Endothelial cell of umbilical vein (primary cell): ENCODE results near the gene SDK2. TPM values are rescaled to one million over a fixed set of nuclear protein-coding genes. Genes with fewer than 3 reads are reported as not detected.

Experiments used
- BruUV-seq: library from RNA; stranded (reverse); fragments of 400-500 nt; replicated peaks from 2 replicates; lab custom pipeline; 2021; lab: Mats Ljungman, UMichigan
- CTCF ChIA-PET: fragments of 300-600, 350-600 bp; sonication (Branson Sonifier 250); formaldehyde crosslinking; loops from one replicate; lab custom pipeline; 2021; ENCODE audit warnings: antibody characterized with exemption, inconsistent platforms; lab: Charles Lee
- POLR2A ChIA-PET: fragments of 300-600, 350-600 bp; sonication (Branson Sonifier 250); formaldehyde crosslinking; loops from one replicate; lab custom pipeline; 2021; ENCODE audit warnings: antibody characterized with exemption, inconsistent platforms; lab: Charles Lee
- DNase-seq: peaks from one replicate; pipeline ENCODE4 v3.0.0-alpha.2; 2011; ENCODE audit warnings: low read depth, low spot score
- FAIRE-seq: peaks from 2 replicates; lab custom pipeline; 2011; peaks lifted over from hg19 to GRCh38; lab: Jason Lieb, UNC
- H2AFZ ChIP-seq: 2 replicates; pipeline ENCODE4 v1.6.0; 2012; ENCODE audit warnings: low read depth, low read length, control low read depth, inconsistent platforms
- H3K27ac ChIP-seq: 2 replicates; pipeline ENCODE4 v1.5.1; 2011; ENCODE audit warnings: low read depth, mild to moderate bottlenecking, control low read depth, low read length, moderate library complexity; ENCODE audit not compliant: insufficient read depth
- H3K27me3 ChIP-seq, 2 experiments: 2 replicates each; pipeline versions ENCODE4 v1.6.0 to v1.6.1; 2011; ENCODE audit warnings: low read length in 2 of 2, mixed read lengths in 1 of 2; ENCODE audit not compliant: control insufficient read depth in 2 of 2, insufficient read depth in 2 of 2
- H3K36me3 ChIP-seq, 2 experiments: 2 replicates in 1 of 2; 3 replicates in 1 of 2; pipeline ENCODE4 v1.5.1; 2011; ENCODE audit warnings: low read length in 2 of 2, mild to moderate bottlenecking in 1 of 2, moderate library complexity in 1 of 2; ENCODE audit not compliant: control insufficient read depth in 2 of 2, insufficient read depth in 2 of 2; ENCODE audit errors: extremely low read depth in 1 of 2
- H3K4me1 ChIP-seq: 3 replicates; pipeline ENCODE4 v1.5.1; 2011; ENCODE audit warnings: mild to moderate bottlenecking, low read length; ENCODE audit not compliant: control insufficient read depth, insufficient read depth; ENCODE audit errors: extremely low read depth
- H3K4me2 ChIP-seq: 2 replicates; pipeline ENCODE4 v1.6.1; 2011; ENCODE audit warnings: low read length, control low read depth, mixed read lengths; ENCODE audit not compliant: insufficient read depth
- H3K4me3 ChIP-seq, 3 experiments: fragments of 200-600 bp in 1 of 3; sonication (generic), shearing (Covaris generic) in 1 of 3; replicated peaks in 1 of 3; 2 replicates each; pipeline ENCODE4 v1.5.1; 2011 to 2016; ENCODE audit warnings: control low read depth in 3 of 3, low read length in 3 of 3, mild to moderate bottlenecking in 2 of 3, inconsistent platforms in 1 of 3, low read depth in 1 of 3, moderate library complexity in 1 of 3; ENCODE audit not compliant: insufficient read depth in 1 of 3
- H3K79me2 ChIP-seq: 2 replicates; pipeline ENCODE4 v1.6.0; 2012; ENCODE audit warnings: low read length, inconsistent platforms; ENCODE audit not compliant: control insufficient read depth, insufficient read depth
- H3K9ac ChIP-seq: replicated peaks from 2 replicates; pipeline ENCODE3; 2011; ENCODE audit warnings: low read length, control low read depth; ENCODE audit not compliant: insufficient read depth; ENCODE audit errors: extremely low read depth
- H3K9me1 ChIP-seq: replicated peaks from 3 replicates; pipeline ENCODE4 v1.6.0; 2011; ENCODE audit warnings: mild to moderate bottlenecking, low read length; ENCODE audit not compliant: control insufficient read depth, insufficient read depth; ENCODE audit errors: extremely low read depth
- H3K9me3 ChIP-seq: replicated peaks from 2 replicates; pipeline ENCODE4 v1.5.1; 2012; ENCODE audit warnings: low read length, inconsistent platforms; ENCODE audit not compliant: control insufficient read depth, insufficient read depth
- H4K20me1 ChIP-seq: replicated peaks from 2 replicates; pipeline ENCODE3; 2011; ENCODE audit warnings: mild to moderate bottlenecking, low read length; ENCODE audit not compliant: control insufficient read depth, insufficient read depth; ENCODE audit errors: extremely low read depth
- EZH2 ChIP-seq: IDR thresholded peaks from 2 replicates; pipeline ENCODE4 v1.6.1; 2012; ENCODE audit warnings: borderline replicate concordance, low read depth, mild to moderate bottlenecking, moderate library complexity, low read length, inconsistent platforms; ENCODE audit not compliant: severe bottlenecking
- FOS ChIP-seq: IDR thresholded peaks from 2 replicates; pipeline ENCODE4 v1.6.1; 2011; ENCODE audit warnings: mild to moderate bottlenecking, low read length, moderate library complexity, borderline replicate concordance; ENCODE audit not compliant: insufficient read depth
- GATA2 ChIP-seq: IDR thresholded peaks from 2 replicates; pipeline ENCODE4 v1.7.0; 2011; ENCODE audit warnings: low read depth, mild to moderate bottlenecking, moderate library complexity, mixed read lengths, low read length; ENCODE audit not compliant: insufficient read length, insufficient read depth
- JUN ChIP-seq: IDR thresholded peaks from 2 replicates; pipeline ENCODE4 v1.6.1; 2011; ENCODE audit warnings: borderline replicate concordance, low read depth; ENCODE audit not compliant: insufficient read length, insufficient read depth
- MYC ChIP-seq: IDR thresholded peaks from one replicate; pipeline ENCODE4 v1.6.1; 2011; ENCODE audit warnings: mild to moderate bottlenecking, low read depth, low read length
- POLR2A ChIP-seq: IDR thresholded peaks from 2 replicates; pipeline ENCODE4 v1.6.1; 2012; ENCODE audit warnings: low read depth, mild to moderate bottlenecking, control low read depth, low read length
- POLR2AphosphoS5 ChIP-seq: IDR thresholded peaks from 2 replicates; pipeline ENCODE4 v1.6.1; 2012; ENCODE audit warnings: low read depth, mild to moderate bottlenecking, control low read depth, low read length, moderate library complexity; ENCODE audit not compliant: insufficient read depth
- dilution Hi-C: fragments of 300-500 bp; cut with MboI; formaldehyde crosslinking; loops from one replicate; pipeline ENCODE4 v1.15.0; 2019; ENCODE audit warnings: low sequenced_read_pairs; ENCODE audit not compliant: extremely low pct_ligation_motif_present
- intact Hi-C: fragments of 100-400 bp; cut with micrococcal nuclease; formaldehyde crosslinking; loops from one replicate; pipeline ENCODE4 v1.10.0; 2022
- polyA plus RNA-seq, 4 experiments: library from polyadenylated mRNA; depleted of rRNA in 3 of 4; stranded (reverse) in 3 of 4; unstranded in 1 of 4; fragments of >200 nt; gene quantifications; 2 replicates each; pipeline versions ENCODE4 v1.2.1 to v1.2.3, GENCODE V29; 2011 to 2012; ENCODE audit warnings: missing spikeins in 1 of 4
- total RNA-seq: library from RNA; stranded (reverse); gene quantifications from 2 replicates; pipeline ENCODE4 v1.2.3, GENCODE V29; 2021
- TF ChIP-seq, protein P1 (sequence below), 2 donors: IDR thresholded peaks; 1 replicate in 1 of 2; 2 replicates in 1 of 2; pipeline ENCODE4 v1.5.1; 2011; ENCODE audit warnings: low read length in 2 of 2, mild to moderate bottlenecking in 2 of 2, moderate library complexity in 2 of 2, control low read depth in 1 of 2, inconsistent platforms in 1 of 2, low read depth in 1 of 2; ENCODE audit not compliant: insufficient read depth in 1 of 2; ENCODE audit errors: extremely low read depth in 1 of 2
- TF ChIP-seq, protein P2 (sequence below): IDR thresholded peaks from 2 replicates; pipeline ENCODE4 v1.6.1; 2011; ENCODE audit not compliant: insufficient read depth, insufficient read length

Gene SDK2
- total and polyA plus RNA-seq, 2 donors (not counting 3 experiments of a cell fraction or from before 2014, with no cell fraction given) = not detected

DNA sequence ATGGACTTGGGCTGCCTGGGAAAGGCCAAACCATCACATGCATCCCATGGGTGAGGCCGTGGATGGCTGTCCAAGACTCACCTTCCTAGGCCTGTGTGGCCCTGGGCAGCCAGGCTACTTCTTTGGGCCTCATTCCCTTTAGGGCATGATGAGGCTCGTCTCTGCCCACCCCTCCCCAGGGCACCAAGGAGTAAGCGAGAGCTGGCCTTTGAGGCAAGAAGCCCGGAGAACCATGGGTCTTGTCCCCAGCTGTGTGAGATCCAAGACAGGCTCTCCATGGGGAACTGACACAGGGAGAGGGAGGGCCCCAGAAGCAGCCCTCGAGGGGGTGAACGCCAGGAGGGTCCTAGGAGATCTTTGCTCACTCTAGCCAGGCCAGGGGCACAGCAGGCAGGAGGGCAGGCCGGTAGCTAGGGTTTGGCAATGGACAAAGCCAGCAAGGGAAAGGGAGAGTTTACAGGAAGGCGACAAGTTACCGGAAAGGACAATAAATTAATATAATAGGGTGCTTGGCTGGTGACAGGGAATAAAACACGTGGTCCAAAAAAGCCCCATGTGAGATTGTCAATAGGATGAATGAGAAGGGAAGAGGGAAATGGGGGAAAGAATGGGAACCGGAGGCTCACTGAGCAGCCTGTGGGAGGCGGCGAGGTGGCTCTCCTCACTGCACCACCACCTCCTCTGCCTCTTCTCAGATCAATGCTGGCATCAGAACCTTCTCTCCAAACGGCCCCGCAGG lies 119.1 kb downstream of the SDK2 start:
- Histone ChIP-seq H3K27ac (no peak overlapping the region), H3K79me2 (no peaks in the 10 kb centered on the region), H3K4me1 (no peaks in the 10 kb centered on the region), H3K36me3 (no peaks in the 10 kb centered on the region), H3K9me3 (no peaks in the 10 kb centered on the region), H3K4me3 (no peak overlapping the region), H3K27me3 (no peaks in the 10 kb centered on the region), H2AFZ (no peak overlapping the region), H3K9ac (no peak overlapping the region), H3K4me2 (no peak overlapping the region), H3K9me1 (no peaks in the 10 kb centered on the region), H4K20me1 (no peaks in the 10 kb centered on the region)
- TF ChIP-seq FOS = no peak
- TF ChIP-seq POLR2A = no peak
- TF ChIP-seq MYC = no peak
- no peak for TF ChIP-seq JUN
- TF ChIP-seq POLR2AphosphoS5 = no peak
- TF ChIP-seq, protein P1, sequence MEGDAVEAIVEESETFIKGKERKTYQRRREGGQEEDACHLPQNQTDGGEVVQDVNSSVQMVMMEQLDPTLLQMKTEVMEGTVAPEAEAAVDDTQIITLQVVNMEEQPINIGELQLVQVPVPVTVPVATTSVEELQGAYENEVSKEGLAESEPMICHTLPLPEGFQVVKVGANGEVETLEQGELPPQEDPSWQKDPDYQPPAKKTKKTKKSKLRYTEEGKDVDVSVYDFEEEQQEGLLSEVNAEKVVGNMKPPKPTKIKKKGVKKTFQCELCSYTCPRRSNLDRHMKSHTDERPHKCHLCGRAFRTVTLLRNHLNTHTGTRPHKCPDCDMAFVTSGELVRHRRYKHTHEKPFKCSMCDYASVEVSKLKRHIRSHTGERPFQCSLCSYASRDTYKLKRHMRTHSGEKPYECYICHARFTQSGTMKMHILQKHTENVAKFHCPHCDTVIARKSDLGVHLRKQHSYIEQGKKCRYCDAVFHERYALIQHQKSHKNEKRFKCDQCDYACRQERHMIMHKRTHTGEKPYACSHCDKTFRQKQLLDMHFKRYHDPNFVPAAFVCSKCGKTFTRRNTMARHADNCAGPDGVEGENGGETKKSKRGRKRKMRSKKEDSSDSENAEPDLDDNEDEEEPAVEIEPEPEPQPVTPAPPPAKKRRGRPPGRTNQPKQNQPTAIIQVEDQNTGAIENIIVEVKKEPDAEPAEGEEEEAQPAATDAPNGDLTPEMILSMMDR (IDR thresholded peaks at IDR 0.05; ENCODE audit: extremely low read depth in 1 of 2, insufficient read depth in 1 of 2, low read depth in 1 of 2, low read length in 2 of 2) = no peak
- no peak for TF ChIP-seq GATA2
- TF ChIP-seq, protein P2, sequence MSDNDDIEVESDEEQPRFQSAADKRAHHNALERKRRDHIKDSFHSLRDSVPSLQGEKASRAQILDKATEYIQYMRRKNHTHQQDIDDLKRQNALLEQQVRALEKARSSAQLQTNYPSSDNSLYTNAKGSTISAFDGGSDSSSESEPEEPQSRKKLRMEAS = no peak
- TF ChIP-seq EZH2 = no peak
- no peak for DNase-seq
- dilution Hi-C loops = no loop called here
- intact Hi-C loops = no loop called here
- no peak for FAIRE-seq
- CTCF ChIA-PET = no interaction called here
- no TSS peak for BruUV-seq
- POLR2A ChIA-PET = no interaction called here
